ENCODE measurements around the gene SLN.

- TF ChIP-seq, protein P1, sequence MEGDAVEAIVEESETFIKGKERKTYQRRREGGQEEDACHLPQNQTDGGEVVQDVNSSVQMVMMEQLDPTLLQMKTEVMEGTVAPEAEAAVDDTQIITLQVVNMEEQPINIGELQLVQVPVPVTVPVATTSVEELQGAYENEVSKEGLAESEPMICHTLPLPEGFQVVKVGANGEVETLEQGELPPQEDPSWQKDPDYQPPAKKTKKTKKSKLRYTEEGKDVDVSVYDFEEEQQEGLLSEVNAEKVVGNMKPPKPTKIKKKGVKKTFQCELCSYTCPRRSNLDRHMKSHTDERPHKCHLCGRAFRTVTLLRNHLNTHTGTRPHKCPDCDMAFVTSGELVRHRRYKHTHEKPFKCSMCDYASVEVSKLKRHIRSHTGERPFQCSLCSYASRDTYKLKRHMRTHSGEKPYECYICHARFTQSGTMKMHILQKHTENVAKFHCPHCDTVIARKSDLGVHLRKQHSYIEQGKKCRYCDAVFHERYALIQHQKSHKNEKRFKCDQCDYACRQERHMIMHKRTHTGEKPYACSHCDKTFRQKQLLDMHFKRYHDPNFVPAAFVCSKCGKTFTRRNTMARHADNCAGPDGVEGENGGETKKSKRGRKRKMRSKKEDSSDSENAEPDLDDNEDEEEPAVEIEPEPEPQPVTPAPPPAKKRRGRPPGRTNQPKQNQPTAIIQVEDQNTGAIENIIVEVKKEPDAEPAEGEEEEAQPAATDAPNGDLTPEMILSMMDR (IDR thresholded peaks at IDR 0.05; ENCODE audit: low read depth, low read length) = no peak
- TF ChIP-seq POLR2A (IDR thresholded peaks at IDR 0.05; ENCODE audit: extremely low read depth, insufficient read length) (no peak), MYC (IDR thresholded peaks at IDR 0.05; ENCODE audit: low read depth, low read length) (no peak)
- TF ChIP-seq, protein P2, sequence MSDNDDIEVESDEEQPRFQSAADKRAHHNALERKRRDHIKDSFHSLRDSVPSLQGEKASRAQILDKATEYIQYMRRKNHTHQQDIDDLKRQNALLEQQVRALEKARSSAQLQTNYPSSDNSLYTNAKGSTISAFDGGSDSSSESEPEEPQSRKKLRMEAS (IDR thresholded peaks at IDR 0.05; ENCODE audit: low read depth, low read length) = no peak
Measured at GRCh38 chr11:107722662-107723061, 10.8 kb upstream of the SLN start.

Data from NB4 (cell line).